ENCODE data around the gene PTPRN2.
"Not testable (repeated sequence)": the region's sequence is repeated elsewhere in the genome, so short reads cannot be mapped to it uniquely, and the experiment has no call there.

The PTPRN2 gene

GRCh38 chr7:158355456-158356065 lies 232.1 kb downstream of the PTPRN2 start:
- no peak overlapping the region for H3K4me3 ChIP-seq (ENCODE audit: low read depth, low read length)

DNA sequence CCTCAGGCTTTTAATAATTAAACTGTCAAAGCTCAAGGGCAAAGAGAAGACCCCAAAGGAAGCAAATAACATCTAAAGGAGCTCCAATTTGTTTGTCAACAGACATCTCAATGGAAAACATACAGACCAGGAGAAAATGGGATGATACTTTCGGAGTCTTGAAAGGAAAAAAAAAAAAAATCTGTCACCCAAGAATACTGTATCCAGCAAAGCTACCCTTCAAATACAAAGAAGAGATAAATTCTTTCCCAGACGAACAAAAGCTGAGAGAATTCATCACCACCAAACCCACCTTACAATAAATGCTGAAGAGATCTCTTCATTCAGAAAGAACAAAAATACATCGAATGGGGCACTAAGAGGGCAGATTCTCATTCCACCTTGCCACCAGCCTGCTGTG lies 232.8 kb downstream of the PTPRN2 start:
- no peak overlapping the region for H3K4me3 ChIP-seq (ENCODE audit: low read depth, low read length)

DNA sequence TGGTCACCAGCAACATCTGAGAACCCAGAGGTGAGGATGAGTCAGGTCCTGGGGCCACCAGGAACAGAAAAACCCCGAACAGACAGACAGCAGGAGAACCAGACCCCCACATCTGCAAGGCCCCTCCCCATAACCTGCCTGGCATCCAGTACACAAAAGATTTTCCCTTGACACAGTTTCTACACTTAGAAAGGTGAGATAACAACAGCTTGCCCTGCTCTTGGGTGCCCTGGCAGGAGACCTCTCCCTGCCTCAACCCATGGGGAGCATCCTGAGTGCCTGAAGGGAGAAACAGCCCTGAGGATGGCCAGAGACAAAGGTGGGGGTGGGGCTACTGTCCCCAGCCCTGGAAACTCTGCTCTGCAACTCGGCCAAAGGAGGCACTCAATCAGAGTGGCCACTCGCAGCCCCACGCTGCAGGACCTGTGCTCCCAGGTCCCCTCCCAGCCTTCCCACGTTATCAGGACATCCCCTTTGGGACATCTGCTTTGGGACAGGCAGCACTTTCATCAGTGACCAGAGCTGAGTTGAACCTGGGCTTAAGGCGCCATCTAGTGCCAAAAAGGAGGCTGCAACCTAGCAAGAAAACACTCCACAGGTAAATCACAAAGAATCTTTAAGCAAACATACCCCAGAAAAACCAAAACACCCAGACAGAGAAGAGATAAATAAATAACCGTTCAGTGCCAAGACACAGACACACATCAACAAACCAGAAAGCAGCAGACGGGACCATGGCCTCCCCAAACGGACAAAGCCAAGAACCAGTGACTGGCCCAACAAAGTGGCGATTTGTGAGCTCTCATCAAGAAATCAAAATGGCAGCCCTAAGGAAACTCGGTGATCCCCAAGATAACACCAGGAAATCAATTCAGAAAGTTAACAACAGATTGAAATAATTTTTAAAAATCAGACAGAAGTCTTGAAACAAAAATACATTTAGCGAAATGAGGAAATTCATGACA lies 233.7 kb downstream of the PTPRN2 start:
- no peak overlapping the region for H3K4me3 ChIP-seq (ENCODE audit: low read depth, low read length)

DNA sequence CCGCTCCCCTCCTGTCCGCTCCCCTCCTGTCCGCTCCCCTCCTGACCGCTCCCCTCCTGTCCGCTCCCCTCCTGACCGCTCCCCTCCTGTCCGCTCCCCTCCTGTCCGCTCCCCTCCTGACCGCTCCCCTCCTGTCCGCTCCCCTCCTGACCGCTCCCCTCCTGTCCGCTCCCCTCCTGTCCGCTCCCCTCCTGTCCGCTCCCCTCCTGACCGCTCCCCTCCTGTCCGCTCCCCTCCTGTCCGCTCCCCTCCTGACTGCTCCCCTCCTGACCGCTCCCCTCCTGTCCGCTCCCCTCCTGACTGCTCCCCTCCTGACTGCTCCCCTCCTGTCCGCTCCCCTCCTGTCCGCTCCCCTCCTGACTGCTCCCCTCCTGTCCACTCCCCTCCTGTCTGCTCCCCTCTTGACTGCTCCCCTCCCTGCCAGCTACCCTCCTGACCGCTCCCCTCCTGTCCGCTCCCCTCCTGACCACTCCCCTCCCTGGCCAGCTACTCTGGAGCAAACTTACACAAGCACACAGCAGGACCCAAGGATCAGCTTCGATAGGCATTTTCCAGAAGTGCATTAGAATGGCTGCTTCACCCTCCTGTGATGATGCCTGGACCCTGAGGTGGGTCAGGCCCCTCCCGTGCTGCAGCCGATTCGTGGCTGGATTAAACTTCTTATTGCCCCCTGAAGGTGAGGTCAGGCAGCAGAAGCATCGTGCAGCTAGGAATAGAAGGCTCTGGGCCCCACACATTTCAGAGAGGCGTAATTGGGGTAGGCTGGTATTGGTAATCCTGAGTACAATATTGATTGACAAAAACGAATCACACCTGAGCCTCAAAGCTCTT lies 235.5 kb downstream of the PTPRN2 start:
- not testable (repeated sequence) for H3K4me3 ChIP-seq (ENCODE audit: low read depth, low read length)

DNA sequence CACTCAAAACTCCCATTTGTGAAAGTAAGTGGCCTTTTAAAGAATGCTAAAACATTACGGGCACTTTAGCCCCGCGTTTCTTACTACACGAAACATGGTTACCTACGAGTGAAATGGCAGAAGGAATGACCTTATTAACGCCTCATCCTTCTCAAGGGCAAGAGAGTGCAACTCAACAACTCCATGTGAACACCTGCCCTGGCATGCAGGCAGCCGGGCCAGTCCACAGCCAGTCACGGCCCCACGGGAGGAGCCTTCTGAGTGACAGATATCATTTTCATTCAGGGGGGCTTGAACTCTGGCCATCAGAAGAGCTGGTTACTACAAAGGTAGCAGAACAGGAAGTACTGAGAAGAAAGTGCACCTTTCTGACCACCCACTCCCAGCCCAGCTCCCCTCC lies 236.1 kb downstream of the PTPRN2 start:
- peak overlapping the region; percentile 13 for H3K4me3 ChIP-seq (ENCODE audit: low read depth, low read length)

DNA sequence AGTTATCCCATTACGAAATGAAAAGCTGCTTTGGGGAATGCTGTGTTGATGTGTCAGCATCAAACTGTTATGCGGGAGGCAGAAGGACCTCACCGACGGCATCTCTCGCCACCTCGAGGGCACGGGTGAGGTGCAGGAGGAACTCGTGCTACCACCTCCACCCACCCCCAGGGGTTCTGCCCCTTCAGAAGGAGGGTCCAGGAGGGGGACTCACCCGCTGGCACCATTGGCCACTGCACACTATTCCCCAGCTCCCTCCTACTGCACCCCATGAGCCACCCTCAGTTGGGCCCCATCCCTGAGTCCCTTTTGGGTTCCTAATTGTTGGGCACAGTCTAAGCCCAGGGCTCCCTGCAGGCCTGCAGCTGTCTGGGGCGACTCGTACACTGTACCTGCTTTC lies 236.6 kb downstream of the PTPRN2 start:
- H3K4me3 ChIP-seq (ENCODE audit: low read depth, low read length): no peak overlapping the region

DNA sequence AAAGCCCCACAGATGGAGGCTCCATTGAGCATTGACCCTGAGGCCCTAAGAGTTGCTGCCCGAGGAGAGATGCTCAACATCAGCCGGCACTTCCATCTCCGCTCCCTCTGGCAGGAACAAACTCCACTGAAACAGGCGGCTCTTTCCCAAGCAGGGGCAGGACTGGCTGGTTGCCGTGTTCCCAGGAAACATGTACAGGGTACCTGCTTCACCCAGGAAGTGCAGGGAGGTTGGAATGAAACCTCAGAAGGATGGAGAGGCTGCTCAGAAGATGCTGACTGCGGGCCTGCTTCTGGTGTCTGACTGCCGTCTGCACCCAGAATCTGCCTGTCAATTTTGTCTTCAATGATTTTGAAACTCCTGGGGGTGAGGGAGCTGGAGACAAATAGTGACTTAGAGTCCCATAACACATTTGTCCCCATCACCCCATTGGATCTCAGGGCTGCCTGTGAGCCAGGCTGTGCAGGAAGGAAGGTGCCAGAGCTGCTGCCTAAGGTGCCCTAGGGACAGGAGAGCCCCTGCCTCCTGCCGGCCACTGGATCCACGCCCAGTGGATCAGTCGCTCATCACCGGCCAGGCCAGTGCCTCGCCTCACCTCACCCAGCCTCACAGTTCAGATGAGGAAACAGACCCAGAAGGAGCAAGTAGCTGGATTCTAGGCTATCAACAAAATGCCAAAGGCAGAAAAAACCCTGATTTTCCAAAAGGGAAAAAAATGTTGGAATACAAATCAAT lies 237.3 kb downstream of the PTPRN2 start:
- no peak overlapping the region for H3K4me3 ChIP-seq (ENCODE audit: low read depth, low read length)

DNA sequence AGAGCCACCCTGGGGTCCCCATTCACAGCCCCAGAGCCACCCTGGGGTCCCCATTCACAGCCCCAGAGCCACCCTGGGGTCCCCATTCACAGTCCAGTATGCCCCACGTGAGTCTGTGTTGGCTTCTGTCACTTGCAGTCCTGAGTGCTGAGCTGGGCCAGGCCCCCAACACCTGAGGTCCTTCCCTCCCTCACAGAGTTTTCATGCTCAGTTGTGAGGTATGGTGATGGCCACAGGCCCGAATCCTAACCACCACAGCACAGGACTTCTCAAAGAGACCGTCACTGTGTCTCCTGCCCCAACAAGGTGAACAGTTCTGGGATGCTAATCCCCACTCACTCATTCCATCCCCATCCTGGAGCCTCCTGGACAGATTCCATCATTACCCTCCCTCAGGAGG lies 239.2 kb downstream of the PTPRN2 start:
- no peak overlapping the region for H3K4me3 ChIP-seq (ENCODE audit: low read depth, low read length)

- H3K4me3 ChIP-seq (ENCODE audit: low read depth, low read length): not testable (repeated sequence)
Observed at GRCh38 chr7:158348039-158348438, 239.6 kb downstream of the PTPRN2 start.

DNA sequence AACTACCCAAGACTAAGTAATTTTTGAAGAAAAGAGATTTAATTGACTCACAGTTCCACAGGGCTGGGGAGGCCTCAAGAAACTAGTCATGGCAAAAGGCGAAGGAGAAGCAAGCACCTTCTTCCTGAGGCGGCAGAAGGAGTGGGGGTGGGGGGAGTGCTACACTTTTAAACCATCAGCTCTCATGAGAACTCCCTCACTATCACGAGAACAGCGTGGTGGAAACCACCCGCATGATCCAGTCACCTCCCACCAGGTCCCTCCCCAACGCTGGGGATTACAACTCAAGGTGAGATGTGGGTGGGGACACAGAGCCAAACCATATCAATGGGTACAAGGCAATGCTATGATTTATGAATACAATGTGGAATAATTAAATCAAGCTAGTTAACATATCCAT lies 241.9 kb downstream of the PTPRN2 start:
- no peak overlapping the region for H3K4me3 ChIP-seq (ENCODE audit: low read depth, low read length)

GRCh38 chr7:158344706-158345300 lies 242.8 kb downstream of the PTPRN2 start:
- no peak overlapping the region for H3K4me3 ChIP-seq (ENCODE audit: low read depth, low read length)

DNA sequence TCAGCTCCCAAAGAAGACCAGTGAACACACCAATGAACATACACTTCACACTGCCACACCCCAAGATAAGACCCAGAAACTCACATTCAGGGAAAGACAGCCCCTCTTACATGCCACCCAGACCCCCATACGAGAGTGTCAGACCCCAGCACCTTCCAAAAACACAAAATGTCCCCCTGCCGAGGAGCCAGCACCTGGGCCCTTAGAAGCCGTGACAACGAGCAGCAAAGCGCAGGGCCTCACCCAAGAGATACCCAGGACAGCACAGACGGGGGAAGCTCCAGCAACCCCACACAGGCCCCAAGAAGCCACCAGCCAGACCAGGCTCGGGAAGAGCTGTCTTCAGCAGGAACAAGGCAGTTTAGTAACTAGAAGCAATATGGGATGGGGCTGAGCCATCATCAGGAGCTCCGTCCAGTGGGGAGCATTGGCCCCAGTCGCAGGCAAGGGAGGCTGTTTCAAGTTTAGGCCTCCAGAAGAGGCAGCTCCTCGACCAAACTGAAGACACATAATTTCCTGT lies 243.6 kb downstream of the PTPRN2 start:
- no peak overlapping the region for H3K4me3 ChIP-seq (ENCODE audit: low read depth, low read length)

GRCh38 chr7:158343526-158343925 lies 244.1 kb downstream of the PTPRN2 start:
- no peak overlapping the region for H3K4me3 ChIP-seq (ENCODE audit: low read depth, low read length)

DNA sequence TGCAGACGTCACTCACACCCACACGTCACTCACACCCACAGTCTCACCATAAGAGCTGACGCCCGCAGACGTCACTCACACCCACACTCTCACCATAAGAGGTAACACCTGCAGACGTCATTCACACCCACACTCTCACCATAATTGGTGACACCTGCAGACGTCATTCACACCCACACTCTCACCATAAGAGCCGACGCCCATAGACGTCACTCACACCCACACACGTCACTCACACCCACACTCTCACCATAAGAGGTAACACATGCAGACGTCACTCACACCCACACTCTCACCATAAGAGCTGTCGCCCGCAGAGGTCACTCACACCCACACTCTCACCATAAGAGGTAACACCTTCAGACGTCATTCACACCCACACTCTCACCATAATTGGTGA lies 246.5 kb downstream of the PTPRN2 start:
- H3K4me3 ChIP-seq (ENCODE audit: low read depth, low read length): not testable (repeated sequence)

GRCh38 chr7:158336952-158337351 lies 250.7 kb downstream of the PTPRN2 start:
- H3K4me3 ChIP-seq (ENCODE audit: low read depth, low read length): not testable (repeated sequence)

GRCh38 chr7:158332516-158332915 lies 255.1 kb downstream of the PTPRN2 start:
- H3K4me3 ChIP-seq (ENCODE audit: low read depth, low read length): not testable (repeated sequence)

DNA sequence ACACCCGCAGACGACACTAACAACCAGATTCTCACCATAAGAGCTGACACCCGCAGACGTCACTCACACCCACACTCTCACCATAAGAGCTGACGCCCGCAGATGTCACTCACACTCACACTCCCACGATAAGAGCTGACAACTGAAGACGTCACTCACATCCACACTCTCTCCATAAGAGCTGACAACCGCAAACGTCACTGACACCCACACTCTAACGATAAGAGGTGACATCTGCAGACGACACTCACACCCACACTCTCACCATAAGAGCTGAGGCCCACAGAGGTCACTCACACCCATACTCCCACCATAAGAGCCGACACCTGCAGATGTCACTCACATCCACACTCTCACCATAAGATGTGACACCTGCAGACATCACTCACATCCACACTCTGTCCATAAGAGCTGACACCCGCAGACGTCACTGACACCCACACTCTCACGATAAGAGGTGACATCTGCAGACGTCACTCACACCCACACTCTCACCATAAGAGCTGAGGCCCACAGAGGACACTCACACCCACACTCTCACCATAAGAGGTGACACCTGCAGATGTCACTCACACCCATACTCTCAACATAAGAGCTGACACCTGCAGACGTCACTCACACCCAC lies 255.7 kb downstream of the PTPRN2 start:
- not testable (repeated sequence) for H3K4me3 ChIP-seq (ENCODE audit: low read depth, low read length)

DNA sequence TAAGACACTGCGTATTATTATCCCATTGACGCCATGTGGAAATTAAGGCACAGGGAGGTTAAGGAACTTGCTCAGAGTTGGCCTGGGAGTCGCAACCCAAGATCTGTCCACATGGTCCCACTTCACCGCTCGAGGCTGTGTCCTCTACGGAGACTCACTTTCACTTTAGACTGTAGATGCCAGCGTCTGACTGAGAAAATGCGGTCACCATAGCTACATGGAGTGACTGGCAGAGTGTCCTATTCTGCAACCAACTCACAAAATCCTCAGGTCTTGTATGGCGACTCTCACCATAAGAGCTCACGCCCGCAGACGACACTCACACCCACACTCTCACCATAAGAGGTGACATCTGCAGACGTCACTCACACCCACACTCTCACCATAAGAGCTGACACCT lies 257.9 kb downstream of the PTPRN2 start:
- H3K4me3 ChIP-seq (ENCODE audit: low read depth, low read length): no peak overlapping the region

- no peak overlapping the region for H3K4me3 ChIP-seq (ENCODE audit: low read depth, low read length)
Observed at GRCh38 chr7:158329014-158329610, 258.5 kb downstream of the PTPRN2 start.

All from iPS-11a (cell line).